ENCODE data around the gene TPCN2.

The TPCN2 gene

GRCh38 chr11:69115586-69116560 is 67.1 kb downstream of the TPCN2 start:
- in situ Hi-C loops (cut with HindIII; ENCODE audit: low sequenced_read_pairs): loop anchor here (25.0 kb wide), 1 partner anchor 546 kb away; no protein-coding TSS in a partner anchor
- no peak for DNase-seq (ENCODE audit: low read depth, low spot score)
- TF ChIP-seq CTCF (IDR thresholded peaks at IDR 0.05; ENCODE audit: low read depth, low read length): no peak
- no peak overlapping the region for H3K4me3 ChIP-seq (ENCODE audit: low read depth, low read length)

GRCh38 chr11:69116671-69117070 is 67.9 kb downstream of the TPCN2 start:
- in situ Hi-C loops (cut with HindIII; ENCODE audit: low sequenced_read_pairs): loop anchor here (25.0 kb wide), 1 partner anchor 546 kb away; no protein-coding TSS in a partner anchor
- H3K4me3 ChIP-seq (ENCODE audit: low read depth, low read length): no peak overlapping the region
- no peak for TF ChIP-seq CTCF (IDR thresholded peaks at IDR 0.05; ENCODE audit: low read depth, low read length)
- no peak for DNase-seq (ENCODE audit: low read depth, low spot score)

GRCh38 chr11:69119190-69119589 is 70.5 kb downstream of the TPCN2 start:
- in situ Hi-C loops (cut with HindIII; ENCODE audit: low sequenced_read_pairs): loop anchor here (25.0 kb wide), 1 partner anchor 543 kb away; no protein-coding TSS in a partner anchor

GRCh38 chr11:69120096-69120875 is 71.6 kb downstream of the TPCN2 start:
- in situ Hi-C loops (cut with HindIII; ENCODE audit: low sequenced_read_pairs): loop anchor here (25.0 kb wide), 1 partner anchor 542 kb away; no protein-coding TSS in a partner anchor
- no peak for TF ChIP-seq CTCF (IDR thresholded peaks at IDR 0.05; ENCODE audit: low read depth, low read length)
- no peak overlapping the region for H3K4me3 ChIP-seq (ENCODE audit: low read depth, low read length)
- DNase-seq (ENCODE audit: low read depth, low spot score): no peak

More at GRCh38 chr11:69119190-69119589, 70.5 kb downstream of the TPCN2 start:
- H3K4me3 ChIP-seq (ENCODE audit: low read depth, low read length): no peak overlapping the region
- DNase-seq (ENCODE audit: low read depth, low spot score): no peak
- no peak for TF ChIP-seq CTCF (IDR thresholded peaks at IDR 0.05; ENCODE audit: low read depth, low read length)

- no peak for TF ChIP-seq CTCF (IDR thresholded peaks at IDR 0.05; ENCODE audit: low read depth, low read length)
- no peak overlapping the region for H3K4me3 ChIP-seq (ENCODE audit: low read depth, low read length)
- no peak for DNase-seq (ENCODE audit: low read depth, low spot score)
- in situ Hi-C loops (cut with HindIII; ENCODE audit: low sequenced_read_pairs): loop anchor here (25.0 kb wide), 1 partner anchor 541 kb away; no protein-coding TSS in a partner anchor
Observed at GRCh38 chr11:69121021-69121420, 72.3 kb downstream of the TPCN2 start.

GRCh38 chr11:69121621-69122325 is 73.0 kb downstream of the TPCN2 start:
- DNase-seq (ENCODE audit: low read depth, low spot score): no peak
- TF ChIP-seq CTCF (IDR thresholded peaks at IDR 0.05; ENCODE audit: low read depth, low read length): no peak
- H3K4me3 ChIP-seq (ENCODE audit: low read depth, low read length): no peak overlapping the region
- in situ Hi-C loops (cut with HindIII; ENCODE audit: low sequenced_read_pairs): loop anchor here (25.0 kb wide), 1 partner anchor 541 kb away; no protein-coding TSS in a partner anchor

Data from astrocyte of the spinal cord (primary cell).